ENCODE data around the gene PLCH2. TPM values are rescaled to one million over a fixed set of nuclear protein-coding genes. Genes with fewer than 3 reads are reported as not detected.

PLCH2 gene
- total and polyA plus RNA-seq, 7 donors: 0.04 to 0.60 (median 0.09) TPM; not detected in 1

- Histone ChIP-seq H3K4me1 (peaks cover 76% of the 10 kb centered on the region), H3K4me3 (peak overlapping the region; percentile 52), H3K9me3 (no peaks in the 10 kb centered on the region), H3K27me3 (ENCODE audit: insufficient read depth in 3 of 3, low read length in 2 of 3) (no peaks in the 10 kb centered on the region), H3K36me3 (ENCODE audit: insufficient read depth in 1 of 2, low read depth in 1 of 2) (no peaks in the 10 kb centered on the region), H3K27ac (peak overlapping the region; percentile 76)
- WGBS, 3 donors: 23 to 30% (median 25%) methylated on average over 10 to 12 of the region's 12 CpGs
- DNase-seq: peak; percentile 78 to 92
- intact Hi-C loops (cut with DNase I): loop anchor here (5.0 kb wide), 3 partner anchors 116 to 341 kb away; partner anchors contain the start of genes MORN1 (in 1 of the 2), PEX10 (in 1 of the 2) and RER1 (in 1 of the 2)
- ATAC-seq: peak; percentile 71 to 81 (median 77)
- TF ChIP-seq CTCF (IDR thresholded peaks at IDR 0.05): no peak
These were observed 51.9 kb downstream of the PLCH2 start for GRCh38 chr1:2528016-2528415.

GRCh38 chr1:2528611-2528965 lies 52.5 kb downstream of the PLCH2 start:
- H3K4me3 ChIP-seq: peak overlapping the region; percentile 52
- H3K9me3 ChIP-seq: no peaks in the 10 kb centered on the region
- peaks cover 75% of the 10 kb centered on the region for H3K4me1 ChIP-seq
- ATAC-seq: no peak
- no peak for TF ChIP-seq CTCF (IDR thresholded peaks at IDR 0.05)
- no peaks in the 10 kb centered on the region for H3K36me3 ChIP-seq (ENCODE audit: insufficient read depth in 1 of 2, low read depth in 1 of 2)
- peak overlapping the region; percentile 52 for H3K27ac ChIP-seq
- intact Hi-C loops (cut with DNase I): loop anchor here (5.0 kb wide), 3 partner anchors 116 to 341 kb away; partner anchors contain the start of genes MORN1 (in 1 of the 2), PEX10 (in 1 of the 2) and RER1 (in 1 of the 2)
- DNase-seq: no peak
- WGBS, 3 donors: 20 to 38% (median 31%) methylated on average over 10 of the region's 10 CpGs
- H3K27me3 ChIP-seq (ENCODE audit: insufficient read depth in 3 of 3, low read length in 2 of 3): no peaks in the 10 kb centered on the region

GRCh38 chr1:2528966-2529783 lies 53.1 kb downstream of the PLCH2 start:
- Histone ChIP-seq H3K9me3 (no peaks in the 10 kb centered on the region), H3K27me3 (ENCODE audit: insufficient read depth in 3 of 3, low read length in 2 of 3) (no peaks in the 10 kb centered on the region), H3K4me3 (peak overlapping the region; percentile 58), H3K4me1 (peaks cover 69% of the 10 kb centered on the region), H3K27ac (peak overlapping the region; percentile 52), H3K36me3 (ENCODE audit: insufficient read depth in 1 of 2, low read depth in 1 of 2) (no peaks in the 10 kb centered on the region)
- no peak for ATAC-seq
- 2 to 4% (median 4%) methylated on average over 42 to 84 of the region's 84 CpGs for WGBS, 3 donors
- intact Hi-C loops (cut with DNase I): loop anchor here (5.0 kb wide), 3 partner anchors 117 to 342 kb away; partner anchors contain the start of genes MORN1 (in 1 of the 2), PEX10 (in 1 of the 2) and RER1 (in 1 of the 2)
- DNase-seq: peak in 1 of 2 donors; percentile 47
- no peak for TF ChIP-seq CTCF (IDR thresholded peaks at IDR 0.05)

GRCh38 chr1:2529784-2530512 lies 53.9 kb downstream of the PLCH2 start, which contains the start of gene HES5:
Gene HES5 (minus strand): TSS chr1:2530263. CDS start chr1:2530164, 99 bp downstream.
- H3K36me3 ChIP-seq (ENCODE audit: insufficient read depth in 1 of 2, low read depth in 1 of 2): no peaks in the 10 kb centered on the region
- H3K27me3 ChIP-seq (ENCODE audit: insufficient read depth in 3 of 3, low read length in 2 of 3): no peaks in the 10 kb centered on the region
- no peak for ATAC-seq
- H3K4me1 ChIP-seq: peaks cover 62% of the 10 kb centered on the region
- intact Hi-C loops (cut with DNase I): loop anchor here (5.0 kb wide), 4 partner anchors 118 to 343 kb away; partner anchors contain the start of genes PEX10 (in 2 of the 2), FAAP20 (in 1 of the 2), MORN1 (in 1 of the 2) and RER1 (in 1 of the 2)
- peak within 1 kb of the TSS; percentile 52 for H3K27ac ChIP-seq
- WGBS, 3 donors: 1 to 2% (median 2%) methylated on average over 58 to 91 of the region's 91 CpGs
- TF ChIP-seq CTCF (IDR thresholded peaks at IDR 0.05): no peak
- H3K4me3 ChIP-seq: peak within 1 kb of the TSS; percentile 58
- no peak for DNase-seq
- no peaks in the 10 kb centered on the region for H3K9me3 ChIP-seq

Measured in psoas muscle (tissue), 8 donors.